Dermis microvascular lymphatic vessel endothelial cell (primary cell): ENCODE results near the gene PLD5. TPM values are rescaled to one million over a fixed set of nuclear protein-coding genes. Genes with fewer than 3 reads are reported as not detected.
"Not testable (repeated sequence)": the region's sequence is repeated elsewhere in the genome, so short reads cannot be mapped to it uniquely, and the experiment has no call there.

Source experiments
- DNase-seq, 2 donors: peaks; one replicate each; pipeline versions ENCODE4 v3.0.0 to v3.0.0-alpha.2; 2010; ENCODE audit warnings: low read depth in 2 of 2
- total RNA-seq: library from RNA; depleted of rRNA; stranded (reverse); fragments of >200 nt; gene quantifications from 2 replicates; pipeline ENCODE4 v1.2.1, GENCODE V29; 2014

PLD5 gene
- total RNA-seq, 1 donor from 2014 or later: not detected

DNA sequence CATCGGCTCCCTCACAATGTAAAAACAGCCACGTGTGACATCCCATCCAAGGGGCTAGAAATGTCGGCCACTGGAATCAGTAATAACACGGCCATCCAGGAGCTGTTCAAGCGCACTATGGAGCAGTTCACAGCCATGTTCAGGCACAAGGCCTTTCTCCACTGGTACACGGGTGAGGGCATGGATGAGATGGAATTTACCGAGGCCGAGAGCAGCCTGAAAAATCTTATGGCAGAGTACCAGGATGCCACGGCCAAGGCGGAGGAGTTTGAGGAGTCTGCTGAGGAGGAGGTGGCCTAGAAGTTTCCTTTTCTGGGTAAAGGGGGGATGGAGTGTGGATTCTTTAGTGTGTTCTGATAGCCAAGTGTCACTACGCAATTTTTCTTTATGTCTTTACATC is 464.5 kb downstream of the PLD5 start:
- no peak for DNase-seq

DNA sequence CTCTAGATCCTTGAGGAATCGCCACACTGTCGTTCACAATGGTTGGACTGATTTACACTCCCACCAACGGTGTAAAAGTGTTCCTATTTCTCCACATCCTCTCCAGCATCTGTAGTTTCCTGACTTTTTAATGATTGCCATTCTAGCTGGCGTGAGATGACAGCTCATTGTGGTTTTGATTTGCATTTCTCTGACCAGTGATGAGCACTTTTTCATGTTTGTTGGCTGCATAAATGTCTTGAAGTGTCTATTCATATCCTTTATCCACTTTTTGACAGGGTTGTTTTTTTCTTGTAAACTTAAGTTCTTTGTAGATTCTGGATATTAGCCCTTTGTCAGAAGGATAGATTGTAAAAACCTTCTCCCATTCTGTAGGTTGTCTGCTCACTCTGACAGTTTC is 465.9 kb downstream of the PLD5 start:
- not testable (repeated sequence) for DNase-seq

DNA sequence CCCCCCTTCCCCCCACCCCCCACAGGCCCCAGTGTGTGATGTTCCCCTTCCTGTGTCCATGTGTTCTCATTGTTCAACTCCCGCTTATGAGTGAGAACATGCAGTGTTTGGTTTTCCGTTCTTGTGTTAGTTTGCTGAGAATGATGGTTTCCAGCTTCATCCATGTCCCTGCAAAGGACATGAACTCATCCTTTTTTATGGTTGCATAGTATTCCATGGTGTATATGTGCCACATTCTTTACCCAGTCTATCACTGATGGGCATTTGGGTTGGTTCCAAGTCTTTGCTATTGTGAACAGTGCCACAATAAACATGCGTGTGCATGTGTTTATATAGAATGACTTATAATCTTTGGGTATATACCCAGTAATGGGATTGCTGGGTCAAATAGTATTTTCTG is 466.3 kb downstream of the PLD5 start:
- not testable (repeated sequence) for DNase-seq

GRCh38 chr1:242057745-242058115 is 466.8 kb downstream of the PLD5 start:
- DNase-seq: no peak

DNA sequence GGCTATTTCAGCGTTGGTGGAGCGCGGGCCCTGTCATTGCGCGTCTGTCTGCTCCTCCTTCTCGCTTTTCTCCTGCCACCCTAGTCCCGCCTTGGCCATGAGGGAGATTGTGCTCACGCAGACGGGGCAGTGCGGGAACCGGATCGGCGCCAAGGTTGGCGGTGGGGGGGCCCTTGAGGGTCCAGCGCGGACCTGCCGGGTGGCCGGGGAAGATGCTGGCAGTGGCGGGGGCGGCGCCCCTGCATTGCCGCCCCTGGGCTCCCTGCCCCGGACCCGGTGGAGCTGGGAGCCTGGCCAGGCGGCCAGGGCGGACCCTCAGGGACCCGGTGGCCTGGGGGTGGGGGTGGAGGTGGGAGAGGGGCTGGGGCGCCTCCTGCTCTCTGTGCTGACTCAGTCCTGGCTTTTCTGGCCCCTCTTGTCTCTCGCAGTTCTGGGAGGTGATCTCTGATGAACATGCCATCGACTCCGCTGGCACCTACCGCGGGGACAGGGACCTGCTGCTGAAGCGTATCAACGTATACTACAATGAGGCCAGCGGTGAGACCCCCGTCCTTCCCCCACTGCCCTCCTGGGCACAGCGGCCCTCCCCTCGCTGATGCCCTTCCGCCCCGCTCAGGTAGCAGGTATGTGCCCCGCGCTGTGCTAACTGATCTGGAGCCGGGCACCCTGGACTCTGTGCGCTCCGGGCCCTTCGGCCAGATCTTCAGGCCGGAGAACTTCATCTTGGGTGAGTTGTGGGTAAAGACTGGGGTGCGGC is 467.3 kb downstream of the PLD5 start:
- DNase-seq: no peak

GRCh38 chr1:242055749-242056320 is 468.7 kb downstream of the PLD5 start:
- no peak for DNase-seq

DNA sequence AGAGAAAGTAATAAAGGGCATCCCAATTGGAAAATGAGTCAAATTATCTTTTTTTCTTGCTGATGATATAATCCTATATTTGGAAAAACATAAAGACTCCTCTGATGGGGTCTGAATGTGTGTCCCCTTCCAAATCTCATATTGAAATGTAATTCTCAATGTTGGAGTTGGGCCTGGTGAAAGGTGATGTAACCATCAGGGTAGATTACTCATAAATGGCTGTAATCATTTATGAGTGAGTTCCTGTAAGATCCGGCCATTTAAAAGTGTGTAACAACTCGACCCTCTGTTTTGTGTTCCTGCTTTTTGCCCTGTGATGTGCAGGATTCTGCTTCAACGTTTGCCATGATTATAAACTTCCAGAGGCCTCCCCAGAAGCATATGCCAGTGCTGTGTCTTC is 481.3 kb downstream of the PLD5 start:
- DNase-seq: no peak

DNA sequence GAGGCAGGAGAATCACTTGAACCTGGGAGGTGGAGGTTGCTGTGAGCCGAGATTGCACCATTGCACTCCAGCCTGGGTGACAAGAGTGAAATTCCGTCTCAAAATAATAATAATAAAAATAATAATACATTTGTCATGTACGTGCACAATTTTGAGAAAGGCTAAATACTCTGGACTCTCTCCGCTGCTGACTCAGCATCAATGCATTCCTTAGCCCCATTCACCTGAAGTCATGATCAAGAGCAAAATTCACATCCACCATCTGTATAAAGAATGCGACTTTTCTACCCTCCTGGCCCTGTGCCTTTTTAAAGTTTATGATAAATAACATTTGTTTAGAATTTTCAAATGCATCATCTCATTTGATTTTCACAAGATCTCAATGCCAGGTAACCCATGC is 490.1 kb downstream of the PLD5 start:
- DNase-seq: no peak

DNA sequence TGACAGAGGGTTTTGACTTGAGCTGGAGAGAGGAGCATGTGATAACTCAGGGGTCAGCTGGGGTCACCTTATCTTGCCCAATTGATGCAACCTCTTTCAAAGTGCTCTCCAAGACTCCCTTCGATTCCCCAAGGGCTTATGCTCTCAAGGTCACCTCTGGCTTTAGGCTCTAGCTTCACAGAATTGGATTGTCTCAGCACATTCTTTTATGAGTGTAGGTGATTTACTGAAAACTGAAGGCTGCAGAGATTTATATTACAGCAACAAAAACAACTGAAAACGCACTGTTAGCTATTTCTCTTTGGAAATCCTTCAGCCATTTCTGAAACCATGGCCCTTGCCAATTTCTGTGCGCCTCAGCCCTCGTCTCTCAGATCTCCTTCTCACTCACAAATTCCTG is 491.1 kb downstream of the PLD5 start:
- DNase-seq: no peak
